ENCODE measurements around the gene LHX4. TPM values are rescaled to one million over a fixed set of nuclear protein-coding genes. Genes with fewer than 3 reads are reported as not detected.

The LHX4 gene
- total RNA-seq, 4 donors from 2014 or later = not detected

DNA sequence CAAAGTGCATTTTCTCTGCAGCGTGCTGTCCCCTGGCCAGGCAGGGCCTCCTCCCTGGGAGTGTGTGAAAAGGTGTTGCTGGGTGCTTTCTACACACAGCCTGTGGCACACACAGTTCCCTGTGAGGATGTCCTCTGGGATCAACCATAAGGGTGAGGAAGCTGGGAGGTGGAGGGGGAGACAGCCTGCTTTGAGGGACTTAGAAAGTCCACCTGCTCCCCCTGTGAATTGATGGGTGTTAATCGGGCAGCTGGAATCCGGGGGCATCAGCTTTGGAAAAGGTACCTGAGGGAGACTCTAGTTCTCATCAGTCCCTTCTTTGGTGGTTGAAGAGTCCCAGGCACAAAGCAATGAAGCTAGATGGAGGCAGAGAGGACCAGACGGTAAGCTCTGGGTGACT, 35.8 kb downstream of the LHX4 start:
- Histone ChIP-seq H3K4me1 (no peaks in the 10 kb centered on the region), H3K9me3 (no peaks in the 10 kb centered on the region), H3K27me3 (peaks cover 8 to 14% (median 12%) of the 10 kb centered on the region in 3 donors), H3K27ac (no peak overlapping the region), H3K36me3 (no peaks in the 10 kb centered on the region), H3K4me3 (no peak overlapping the region)
- ATAC-seq = no peak
- intact Hi-C loops (cut with DNase I; ENCODE audit: low total_unique reads) (no loop called here), in situ Hi-C loops (cut with MboI; ENCODE audit: low sequenced_read_pairs in 4 of 4) (no loop called here)
- TF ChIP-seq, protein P1, sequence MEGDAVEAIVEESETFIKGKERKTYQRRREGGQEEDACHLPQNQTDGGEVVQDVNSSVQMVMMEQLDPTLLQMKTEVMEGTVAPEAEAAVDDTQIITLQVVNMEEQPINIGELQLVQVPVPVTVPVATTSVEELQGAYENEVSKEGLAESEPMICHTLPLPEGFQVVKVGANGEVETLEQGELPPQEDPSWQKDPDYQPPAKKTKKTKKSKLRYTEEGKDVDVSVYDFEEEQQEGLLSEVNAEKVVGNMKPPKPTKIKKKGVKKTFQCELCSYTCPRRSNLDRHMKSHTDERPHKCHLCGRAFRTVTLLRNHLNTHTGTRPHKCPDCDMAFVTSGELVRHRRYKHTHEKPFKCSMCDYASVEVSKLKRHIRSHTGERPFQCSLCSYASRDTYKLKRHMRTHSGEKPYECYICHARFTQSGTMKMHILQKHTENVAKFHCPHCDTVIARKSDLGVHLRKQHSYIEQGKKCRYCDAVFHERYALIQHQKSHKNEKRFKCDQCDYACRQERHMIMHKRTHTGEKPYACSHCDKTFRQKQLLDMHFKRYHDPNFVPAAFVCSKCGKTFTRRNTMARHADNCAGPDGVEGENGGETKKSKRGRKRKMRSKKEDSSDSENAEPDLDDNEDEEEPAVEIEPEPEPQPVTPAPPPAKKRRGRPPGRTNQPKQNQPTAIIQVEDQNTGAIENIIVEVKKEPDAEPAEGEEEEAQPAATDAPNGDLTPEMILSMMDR (IDR thresholded peaks at IDR 0.05 in 4 of 5, conservative IDR thresholded peaks at IDR 0.05 in 1 of 5) = no peak
- no peak for DNase-seq

DNA sequence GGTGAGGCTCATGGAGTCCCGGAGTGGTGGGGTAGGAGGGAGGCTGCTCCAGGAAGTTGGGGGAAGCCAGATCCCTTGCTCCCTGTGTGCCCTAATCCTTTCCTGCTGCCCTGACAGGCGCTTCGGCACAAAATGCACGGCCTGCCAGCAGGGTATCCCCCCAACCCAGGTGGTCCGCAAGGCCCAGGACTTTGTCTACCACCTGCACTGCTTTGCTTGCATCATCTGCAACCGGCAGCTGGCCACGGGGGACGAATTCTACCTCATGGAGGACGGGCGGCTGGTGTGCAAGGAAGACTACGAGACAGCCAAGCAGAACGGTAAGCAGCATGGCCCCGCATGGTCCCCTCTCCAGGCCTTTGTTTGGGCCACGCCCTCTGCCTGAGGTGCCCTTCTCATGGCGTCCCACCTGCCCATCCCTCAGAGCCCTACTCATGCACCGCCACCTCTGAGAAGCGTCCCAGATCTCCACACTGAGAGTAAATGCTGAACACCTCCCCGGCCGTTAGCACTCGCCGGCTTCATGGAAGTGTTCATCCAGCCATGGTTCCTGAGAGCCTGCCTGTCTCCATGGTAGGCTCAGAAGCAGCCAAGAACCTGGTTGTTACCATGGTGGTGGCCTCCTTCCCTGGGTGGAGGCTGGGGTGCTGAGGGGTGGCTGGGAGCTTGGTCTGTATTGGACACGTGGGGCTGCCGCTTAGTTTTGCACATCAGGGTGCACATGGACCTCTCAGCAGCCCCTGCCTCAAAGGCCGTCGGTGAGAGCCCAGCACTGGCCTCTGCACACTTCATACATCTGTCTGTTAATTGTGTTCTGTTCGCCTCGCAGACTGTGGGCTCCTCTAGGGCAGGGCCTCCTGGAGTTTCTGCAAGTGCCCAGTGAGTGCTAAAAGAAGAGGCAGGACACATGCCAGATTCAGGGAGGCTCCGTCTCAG, 36.5 kb downstream of the LHX4 start:
- peaks cover 8 to 14% (median 12%) of the 10 kb centered on the region in 3 donors for H3K27me3 ChIP-seq
- no peak overlapping the region for H3K27ac ChIP-seq
- H3K4me3 ChIP-seq = no peak overlapping the region
- intact Hi-C loops (cut with DNase I; ENCODE audit: low total_unique reads) = no loop called here
- no peaks in the 10 kb centered on the region for H3K36me3 ChIP-seq
- TF ChIP-seq, protein P1 (IDR thresholded peaks at IDR 0.05 in 4 of 5, conservative IDR thresholded peaks at IDR 0.05 in 1 of 5) = no peak
- TF ChIP-seq POLR2A (IDR thresholded peaks at IDR 0.05) = no peak
- H3K9me3 ChIP-seq = no peaks in the 10 kb centered on the region
- DNase-seq = no peak
- in situ Hi-C loops (cut with MboI; ENCODE audit: low sequenced_read_pairs in 4 of 4) = no loop called here
- ATAC-seq = no peak
- H3K4me1 ChIP-seq = no peaks in the 10 kb centered on the region

DNA sequence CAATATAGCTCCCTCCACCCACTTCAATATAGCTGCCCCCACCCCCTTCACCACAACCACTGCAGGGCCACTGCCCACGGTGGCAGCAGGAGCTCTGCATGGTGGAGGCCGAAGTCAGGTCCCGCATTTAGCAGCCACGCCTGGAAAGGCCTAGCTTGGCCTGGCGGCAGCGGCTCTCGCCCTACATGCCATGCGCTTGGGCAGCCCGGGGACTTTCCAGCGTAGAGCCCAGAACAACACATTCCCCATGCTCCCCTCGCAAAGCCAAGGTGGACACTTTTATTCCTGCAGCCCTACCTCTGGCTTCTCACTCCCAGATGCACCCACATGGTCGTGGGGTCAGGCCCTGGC, 37.1 kb downstream of the LHX4 start:
- DNase-seq (no peak), ATAC-seq (no peak)
- H3K9me3 ChIP-seq = no peaks in the 10 kb centered on the region
- H3K27me3 ChIP-seq = peaks cover 8 to 14% (median 12%) of the 10 kb centered on the region in 3 donors
- no peak overlapping the region for H3K27ac ChIP-seq
- no peaks in the 10 kb centered on the region for H3K4me1 ChIP-seq
- in situ Hi-C loops (cut with MboI; ENCODE audit: low sequenced_read_pairs in 4 of 4) (no loop called here), intact Hi-C loops (cut with DNase I; ENCODE audit: low total_unique reads) (no loop called here)
- TF ChIP-seq, protein P1 (IDR thresholded peaks at IDR 0.05 in 4 of 5, conservative IDR thresholded peaks at IDR 0.05 in 1 of 5) = no peak
- no peak for TF ChIP-seq POLR2A (IDR thresholded peaks at IDR 0.05)
- no peak overlapping the region for H3K4me3 ChIP-seq
- H3K36me3 ChIP-seq = no peaks in the 10 kb centered on the region

DNA sequence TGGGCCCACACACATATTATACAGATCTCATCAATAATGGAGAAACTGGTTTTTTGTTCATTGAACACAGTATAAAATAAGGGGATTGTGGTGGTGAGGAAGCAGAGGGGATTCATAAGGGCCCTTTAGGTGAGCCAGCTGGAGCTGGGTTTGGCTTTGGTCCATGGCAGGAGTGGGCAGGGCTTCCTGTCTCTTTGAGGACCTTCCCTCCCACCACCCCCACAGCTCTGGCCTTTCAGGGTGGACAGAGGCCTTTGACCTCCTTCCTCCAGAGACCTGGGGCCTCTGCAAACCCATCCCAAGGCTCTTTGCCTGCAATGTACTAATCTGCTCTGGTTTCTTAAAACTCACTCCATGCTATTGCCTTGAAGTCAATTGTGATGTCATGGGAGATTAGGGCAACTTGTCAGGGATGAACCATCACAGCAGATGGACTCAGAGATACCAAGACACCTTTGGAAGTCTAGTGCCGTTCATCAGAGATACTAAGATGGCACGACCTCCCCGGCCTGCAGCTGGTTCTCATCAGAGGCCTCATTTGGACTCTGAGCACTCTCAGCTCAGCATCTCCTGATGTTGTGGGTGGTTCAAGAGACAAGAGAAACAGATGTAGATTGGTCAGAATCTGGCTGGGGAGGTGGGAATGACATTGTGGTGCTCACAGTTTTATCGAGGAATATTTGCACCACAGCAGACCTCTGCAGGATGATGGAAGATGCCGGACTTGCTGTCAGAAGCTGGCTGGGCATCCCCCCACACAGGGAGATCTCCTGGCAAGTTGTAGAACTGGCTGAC, 37.9 kb downstream of the LHX4 start:
- TF ChIP-seq POLR2A (IDR thresholded peaks at IDR 0.05) = no peak
- TF ChIP-seq, protein P1 (IDR thresholded peaks at IDR 0.05 in 4 of 5, conservative IDR thresholded peaks at IDR 0.05 in 1 of 5) = no peak
- H3K27ac ChIP-seq = no peak overlapping the region
- no peaks in the 10 kb centered on the region for H3K9me3 ChIP-seq
- in situ Hi-C loops (cut with MboI; ENCODE audit: low sequenced_read_pairs in 4 of 4) = no loop called here
- H3K36me3 ChIP-seq = no peaks in the 10 kb centered on the region
- intact Hi-C loops (cut with DNase I; ENCODE audit: low total_unique reads) = no loop called here
- ATAC-seq (no peak), DNase-seq (no peak)
- no peak overlapping the region for H3K4me3 ChIP-seq
- peaks cover 8% of the 10 kb centered on the region in 3 donors for H3K27me3 ChIP-seq
- H3K4me1 ChIP-seq = no peaks in the 10 kb centered on the region
